Glomerular visceral epithelial cell (primary cell): Measurements from ENCODE around the gene JAZF1.

Experiments used
- DNase-seq: peaks from one replicate; pipeline ENCODE4 v3.0.0-alpha.2; 2016; ENCODE audit errors: extremely low spot score

Gene JAZF1

GRCh38 chr7:28165961-28166955, 14.3 kb downstream of the JAZF1 start:
- DNase-seq, result no peak

DNA sequence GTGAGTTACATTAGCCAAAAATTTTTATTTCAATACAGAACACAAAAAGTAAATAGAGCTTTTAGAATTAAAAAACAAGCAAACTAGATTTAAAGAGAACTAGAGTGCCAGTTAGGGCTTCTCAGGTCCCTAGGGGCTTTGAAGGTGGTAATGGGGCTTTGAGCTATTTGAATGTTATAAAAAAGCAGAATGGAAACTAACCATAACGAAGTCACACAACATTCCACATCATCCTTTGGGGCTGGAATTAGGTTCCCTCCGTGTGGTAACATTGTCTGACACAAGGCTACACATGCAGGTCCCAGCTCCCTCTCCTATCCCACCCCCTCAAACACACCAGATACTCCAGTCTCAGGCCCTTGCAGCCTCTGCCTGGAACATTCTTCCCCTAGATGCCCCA, 15.3 kb downstream of the JAZF1 start:
- no peak for DNase-seq

- no peak for DNase-seq
Observed at GRCh38 chr7:28163949-28164348, 16.6 kb downstream of the JAZF1 start.

GRCh38 chr7:28161331-28161730, 19.3 kb downstream of the JAZF1 start:
- DNase-seq, result no peak

- peak; percentile 69 for DNase-seq
Observed at GRCh38 chr7:28160551-28160991, 20.0 kb downstream of the JAZF1 start.

DNA sequence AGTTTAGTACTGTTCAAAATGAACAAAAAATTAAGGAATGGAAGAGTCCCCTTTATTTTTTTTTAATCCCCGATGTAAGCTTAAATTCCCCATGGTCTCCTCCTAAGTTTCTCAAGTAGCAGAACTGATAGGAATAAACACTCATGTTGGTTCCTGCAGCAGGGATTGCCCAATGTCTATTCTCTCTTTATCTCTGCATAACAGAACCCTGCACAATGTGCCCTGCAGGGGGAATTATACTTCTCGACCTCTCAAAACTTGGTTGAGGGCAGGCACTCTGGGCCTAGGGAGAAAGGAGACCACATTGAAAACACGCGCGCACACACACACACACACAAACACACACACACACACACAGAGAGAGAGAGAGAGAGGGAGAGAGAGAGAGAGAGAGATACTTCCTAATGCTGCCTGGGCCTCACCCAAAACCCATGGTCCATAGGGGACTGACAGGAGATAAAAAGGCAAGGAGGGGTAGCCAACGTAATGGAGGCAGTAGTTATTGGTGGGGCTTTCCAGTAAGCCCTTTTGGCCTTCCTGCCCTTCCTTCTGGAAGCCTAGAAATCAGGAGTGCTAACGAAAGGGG, 22.7 kb downstream of the JAZF1 start:
- no peak for DNase-seq

DNA sequence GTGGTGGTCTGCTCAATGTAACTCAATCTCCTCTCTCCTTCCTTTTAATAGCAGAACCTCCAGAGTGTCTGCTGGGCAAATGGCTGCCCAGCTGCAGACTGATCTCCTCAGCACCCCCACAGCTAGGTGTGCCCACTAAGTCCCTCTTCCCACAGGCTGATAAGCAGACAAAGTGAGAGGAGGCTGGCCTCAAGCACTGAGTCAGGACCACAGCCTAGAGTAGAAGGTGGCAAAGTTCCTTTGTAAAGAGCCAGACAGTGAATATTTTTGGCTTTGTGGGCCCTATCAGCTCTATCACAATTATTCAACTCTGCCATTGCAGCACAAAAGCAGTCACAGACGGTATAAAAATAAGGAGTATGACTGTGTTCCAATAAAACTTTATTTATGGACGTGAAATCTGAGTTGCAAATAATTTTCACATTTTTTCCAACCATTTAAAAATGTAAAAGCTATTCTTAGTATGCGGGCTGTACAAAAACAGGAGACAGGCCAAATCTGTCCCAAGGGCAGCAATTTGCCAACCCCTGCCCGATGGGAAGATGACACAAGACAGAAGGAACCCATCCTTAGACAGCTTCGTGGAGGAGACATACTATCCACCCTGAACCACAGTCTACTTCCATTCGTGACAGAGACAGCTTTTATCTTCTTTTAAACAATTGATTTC, 23.4 kb downstream of the JAZF1 start:
- no peak for DNase-seq

DNA sequence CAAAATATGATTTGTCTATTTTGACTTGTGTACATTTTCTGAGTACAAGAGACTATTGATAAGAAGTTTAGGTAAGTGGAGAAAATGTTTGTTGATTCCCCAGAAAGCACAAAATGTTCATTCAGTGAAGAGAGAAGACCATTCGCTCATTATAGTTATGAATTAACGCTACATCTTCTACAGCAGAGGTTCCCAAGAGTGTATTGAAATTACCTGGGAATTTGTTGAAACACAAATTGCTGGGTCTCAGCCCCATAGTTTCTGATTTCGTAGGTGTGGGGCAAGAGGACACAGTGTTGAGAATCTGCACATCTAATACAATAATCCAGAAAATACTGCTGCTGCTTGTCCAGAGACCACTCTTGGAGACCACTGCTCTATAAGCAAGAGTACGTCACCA, 24.2 kb downstream of the JAZF1 start:
- DNase-seq, result no peak

DNA sequence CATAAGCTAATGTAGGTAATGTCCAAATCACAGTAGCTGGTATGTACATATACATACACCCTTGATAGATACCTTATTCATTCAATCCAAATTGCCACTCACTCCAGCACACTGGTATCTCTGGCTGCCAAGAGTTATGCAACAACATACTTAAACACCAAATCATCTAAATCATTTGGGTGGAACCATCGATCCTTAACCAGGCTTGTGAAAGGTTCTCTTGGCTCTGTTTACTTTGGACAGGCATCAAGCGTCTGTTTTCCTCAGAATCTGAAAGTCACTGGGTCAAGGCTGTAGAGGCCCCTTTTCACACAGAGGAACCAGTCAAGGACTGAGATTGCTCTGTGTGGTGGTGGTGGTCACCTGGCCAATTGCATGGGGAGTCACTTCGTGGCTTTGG, 24.6 kb downstream of the JAZF1 start:
- peak; percentile 72 for DNase-seq

- DNase-seq, result no peak
Observed at GRCh38 chr7:28155019-28155660, 25.5 kb downstream of the JAZF1 start.

- DNase-seq, result no peak
Observed at GRCh38 chr7:28152594-28152993, 28.0 kb downstream of the JAZF1 start.

GRCh38 chr7:28151965-28152364, 28.6 kb downstream of the JAZF1 start:
- DNase-seq, result no peak

- no peak for DNase-seq
Observed at GRCh38 chr7:28149291-28150101, 31.1 kb downstream of the JAZF1 start.

DNA sequence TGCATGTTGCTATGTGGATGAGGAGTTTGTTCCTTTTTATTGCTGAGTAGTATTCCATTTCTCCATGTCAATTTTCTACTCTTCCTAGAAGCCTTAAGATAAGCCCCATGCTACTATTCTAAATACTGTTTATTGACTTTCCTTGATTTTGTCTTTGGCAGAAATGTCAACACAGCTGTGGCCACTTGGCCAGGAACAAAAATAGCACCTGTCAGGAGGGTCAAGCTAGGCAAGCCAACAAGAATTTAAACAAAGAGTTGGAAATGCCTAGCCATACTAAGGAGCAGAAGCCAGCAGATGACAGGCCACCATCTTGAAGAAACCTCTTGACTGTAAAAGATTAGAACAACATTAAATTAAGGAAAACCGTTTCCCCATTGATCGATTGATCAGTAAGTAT, 34.7 kb downstream of the JAZF1 start:
- DNase-seq, result no peak

DNA sequence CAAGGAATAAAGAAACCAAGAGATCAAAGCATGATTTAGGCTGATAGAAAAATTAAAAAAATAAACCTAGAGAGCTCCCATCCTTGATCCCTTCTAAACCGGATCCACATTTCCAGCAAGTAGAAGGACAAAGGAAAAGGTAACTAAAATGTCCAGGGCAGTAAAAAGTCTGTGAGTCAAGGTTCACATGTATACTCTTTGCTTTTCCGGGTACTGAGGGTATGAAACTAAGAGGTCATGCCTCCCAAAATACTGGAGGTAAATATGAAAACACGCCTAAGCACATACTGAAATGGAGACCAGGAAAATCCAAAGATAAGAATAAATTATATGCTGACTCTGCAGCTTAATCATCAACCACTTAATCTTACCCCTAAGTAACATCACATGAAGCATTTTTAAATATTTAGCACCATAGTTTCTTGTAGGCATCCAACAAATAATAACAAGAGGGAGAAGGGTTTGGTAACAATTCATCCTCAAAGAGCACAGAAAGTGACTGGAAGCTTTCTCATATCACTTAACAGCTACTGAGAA, 35.4 kb downstream of the JAZF1 start:
- DNase-seq, result no peak

DNA sequence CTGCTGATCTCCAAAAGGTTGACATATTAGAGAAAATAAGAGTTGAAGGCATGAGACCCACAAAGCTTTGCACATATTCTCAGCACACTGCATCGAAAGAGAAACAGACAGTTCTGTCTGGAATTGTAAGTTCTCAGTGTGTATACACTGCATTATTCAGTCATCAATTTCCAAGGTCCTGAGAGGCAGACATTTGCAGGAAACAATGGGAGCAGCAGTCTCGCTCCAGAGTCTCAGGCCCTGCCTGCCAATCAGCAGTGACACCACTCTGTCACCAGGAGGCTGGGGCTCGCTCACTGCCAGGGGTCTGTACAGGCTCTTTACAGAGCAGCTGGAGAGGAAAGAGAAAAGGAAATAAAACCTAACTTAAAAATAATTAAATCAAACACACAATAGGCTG, 36.3 kb downstream of the JAZF1 start:
- DNase-seq, result no peak

- no peak for DNase-seq
Observed at GRCh38 chr7:28142650-28143049, 37.9 kb downstream of the JAZF1 start.

GRCh38 chr7:28140979-28141378, 39.6 kb downstream of the JAZF1 start:
- DNase-seq, result no peak

GRCh38 chr7:28138837-28139236, 41.8 kb downstream of the JAZF1 start:
- DNase-seq, result no peak

GRCh38 chr7:28137463-28137862, 43.1 kb downstream of the JAZF1 start:
- no peak for DNase-seq

DNA sequence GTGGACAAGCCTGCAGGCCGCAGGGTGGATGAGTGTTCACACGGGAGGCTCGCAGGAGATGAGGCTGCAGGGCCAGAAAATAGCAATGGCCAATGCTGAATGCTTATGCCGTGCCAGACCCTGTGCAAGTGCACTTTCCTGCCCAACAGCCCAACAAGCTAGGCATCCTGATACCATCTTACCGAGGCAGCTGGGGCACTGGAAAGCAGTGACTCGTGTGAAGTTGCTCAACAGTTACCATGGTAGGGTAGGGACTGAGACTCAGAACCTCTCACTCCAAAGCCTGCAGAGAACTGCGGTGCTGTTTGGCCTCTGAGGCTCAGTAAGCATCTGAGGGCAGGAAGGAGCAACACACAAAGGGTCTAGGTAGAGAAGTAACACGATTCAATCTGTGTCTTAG, 43.7 kb downstream of the JAZF1 start:
- no peak for DNase-seq
